ENCODE measurements around the gene ETV1.

The ETV1 gene

GRCh38 chr7:13898957-13899670 is 90.4 kb downstream of the ETV1 start:
- Histone ChIP-seq H3K27ac (ENCODE audit: low read length) (no peak overlapping the region), H3K4me3 (ENCODE audit: low read depth in 1 of 2, low read length in 2 of 2) (no peak overlapping the region), H3K27me3 (ENCODE audit: low read depth, low read length) (no peaks in the 10 kb centered on the region), H3K36me3 (ENCODE audit: control insufficient read depth in 1 of 2, insufficient read depth in 2 of 2, low read length in 2 of 2) (no peaks in the 10 kb centered on the region), H3K4me1 (ENCODE audit: control insufficient read depth in 1 of 2, insufficient read depth in 2 of 2, low read length in 2 of 2) (no peaks in the 10 kb centered on the region), H3K9me3 (ENCODE audit: control insufficient read depth in 1 of 2, low read length in 2 of 2) (no peaks in the 10 kb centered on the region)

- Histone ChIP-seq H3K9me3 (ENCODE audit: control insufficient read depth in 1 of 2, low read length in 2 of 2) (no peaks in the 10 kb centered on the region), H3K36me3 (ENCODE audit: control insufficient read depth in 1 of 2, insufficient read depth in 2 of 2, low read length in 2 of 2) (no peaks in the 10 kb centered on the region), H3K4me1 (ENCODE audit: control insufficient read depth in 1 of 2, insufficient read depth in 2 of 2, low read length in 2 of 2) (no peaks in the 10 kb centered on the region), H3K27ac (ENCODE audit: low read length) (no peak overlapping the region), H3K27me3 (ENCODE audit: low read depth, low read length) (no peaks in the 10 kb centered on the region), H3K4me3 (ENCODE audit: low read depth in 1 of 2, low read length in 2 of 2) (no peak overlapping the region)
These were observed 91.6 kb downstream of the ETV1 start for GRCh38 chr7:13897819-13898218.

GRCh38 chr7:13894954-13895353 is 94.5 kb downstream of the ETV1 start:
- no peaks in the 10 kb centered on the region for H3K36me3 ChIP-seq (ENCODE audit: control insufficient read depth in 1 of 2, insufficient read depth in 2 of 2, low read length in 2 of 2)
- no peak overlapping the region for H3K27ac ChIP-seq (ENCODE audit: low read length)
- no peaks in the 10 kb centered on the region for H3K9me3 ChIP-seq (ENCODE audit: control insufficient read depth in 1 of 2, low read length in 2 of 2)
- H3K27me3 ChIP-seq (ENCODE audit: low read depth, low read length) = no peaks in the 10 kb centered on the region
- H3K4me3 ChIP-seq (ENCODE audit: low read depth in 1 of 2, low read length in 2 of 2) = no peak overlapping the region
- H3K4me1 ChIP-seq (ENCODE audit: control insufficient read depth in 1 of 2, insufficient read depth in 2 of 2, low read length in 2 of 2) = no peaks in the 10 kb centered on the region

- Histone ChIP-seq H3K27ac (ENCODE audit: low read length) (no peak overlapping the region), H3K4me3 (ENCODE audit: low read depth in 1 of 2, low read length in 2 of 2) (no peak overlapping the region), H3K9me3 (ENCODE audit: control insufficient read depth in 1 of 2, low read length in 2 of 2) (no peaks in the 10 kb centered on the region), H3K36me3 (ENCODE audit: control insufficient read depth in 1 of 2, insufficient read depth in 2 of 2, low read length in 2 of 2) (no peaks in the 10 kb centered on the region), H3K27me3 (ENCODE audit: low read depth, low read length) (no peaks in the 10 kb centered on the region), H3K4me1 (ENCODE audit: control insufficient read depth in 1 of 2, insufficient read depth in 2 of 2, low read length in 2 of 2) (no peaks in the 10 kb centered on the region)
These were observed 95.1 kb downstream of the ETV1 start for GRCh38 chr7:13894377-13894776.

- no peaks in the 10 kb centered on the region for H3K36me3 ChIP-seq (ENCODE audit: control insufficient read depth in 1 of 2, insufficient read depth in 2 of 2, low read length in 2 of 2)
- H3K27ac ChIP-seq (ENCODE audit: low read length) = no peak overlapping the region
- no peaks in the 10 kb centered on the region for H3K9me3 ChIP-seq (ENCODE audit: control insufficient read depth in 1 of 2, low read length in 2 of 2)
- H3K27me3 ChIP-seq (ENCODE audit: low read depth, low read length) = no peaks in the 10 kb centered on the region
- no peak overlapping the region for H3K4me3 ChIP-seq (ENCODE audit: low read depth in 1 of 2, low read length in 2 of 2)
- H3K4me1 ChIP-seq (ENCODE audit: control insufficient read depth in 1 of 2, insufficient read depth in 2 of 2, low read length in 2 of 2) = no peaks in the 10 kb centered on the region
These were observed 98.7 kb downstream of the ETV1 start for GRCh38 chr7:13890793-13891192.

GRCh38 chr7:13886356-13886755 is 103.1 kb downstream of the ETV1 start:
- no peaks in the 10 kb centered on the region for H3K9me3 ChIP-seq (ENCODE audit: control insufficient read depth in 1 of 2, low read length in 2 of 2)
- H3K27me3 ChIP-seq (ENCODE audit: low read depth, low read length) = no peaks in the 10 kb centered on the region
- H3K4me3 ChIP-seq (ENCODE audit: low read depth in 1 of 2, low read length in 2 of 2) = no peak overlapping the region
- no peaks in the 10 kb centered on the region for H3K4me1 ChIP-seq (ENCODE audit: control insufficient read depth in 1 of 2, insufficient read depth in 2 of 2, low read length in 2 of 2)
- H3K36me3 ChIP-seq (ENCODE audit: control insufficient read depth in 1 of 2, insufficient read depth in 2 of 2, low read length in 2 of 2) = no peaks in the 10 kb centered on the region
- H3K27ac ChIP-seq (ENCODE audit: low read length) = no peak overlapping the region

GRCh38 chr7:13882051-13882450 is 107.4 kb downstream of the ETV1 start:
- no peaks in the 10 kb centered on the region for H3K36me3 ChIP-seq (ENCODE audit: control insufficient read depth in 1 of 2, insufficient read depth in 2 of 2, low read length in 2 of 2)
- no peak overlapping the region for H3K4me3 ChIP-seq (ENCODE audit: low read depth in 1 of 2, low read length in 2 of 2)
- H3K9me3 ChIP-seq (ENCODE audit: control insufficient read depth in 1 of 2, low read length in 2 of 2) = no peaks in the 10 kb centered on the region
- H3K27me3 ChIP-seq (ENCODE audit: low read depth, low read length) = no peaks in the 10 kb centered on the region
- no peak overlapping the region for H3K27ac ChIP-seq (ENCODE audit: low read length)
- H3K4me1 ChIP-seq (ENCODE audit: control insufficient read depth in 1 of 2, insufficient read depth in 2 of 2, low read length in 2 of 2) = no peaks in the 10 kb centered on the region

GRCh38 chr7:13880789-13881188 is 108.7 kb downstream of the ETV1 start:
- H3K36me3 ChIP-seq (ENCODE audit: control insufficient read depth in 1 of 2, insufficient read depth in 2 of 2, low read length in 2 of 2) = no peaks in the 10 kb centered on the region
- H3K4me3 ChIP-seq (ENCODE audit: low read depth in 1 of 2, low read length in 2 of 2) = no peak overlapping the region
- H3K27ac ChIP-seq (ENCODE audit: low read length) = no peak overlapping the region
- no peaks in the 10 kb centered on the region for H3K9me3 ChIP-seq (ENCODE audit: control insufficient read depth in 1 of 2, low read length in 2 of 2)
- H3K4me1 ChIP-seq (ENCODE audit: control insufficient read depth in 1 of 2, insufficient read depth in 2 of 2, low read length in 2 of 2) = no peaks in the 10 kb centered on the region
- H3K27me3 ChIP-seq (ENCODE audit: low read depth, low read length) = no peaks in the 10 kb centered on the region

GRCh38 chr7:13879994-13880686 is 109.3 kb downstream of the ETV1 start:
- Histone ChIP-seq H3K36me3 (ENCODE audit: control insufficient read depth in 1 of 2, insufficient read depth in 2 of 2, low read length in 2 of 2) (no peaks in the 10 kb centered on the region), H3K27me3 (ENCODE audit: low read depth, low read length) (no peaks in the 10 kb centered on the region), H3K4me1 (ENCODE audit: control insufficient read depth in 1 of 2, insufficient read depth in 2 of 2, low read length in 2 of 2) (no peaks in the 10 kb centered on the region), H3K27ac (ENCODE audit: low read length) (no peak overlapping the region), H3K9me3 (ENCODE audit: control insufficient read depth in 1 of 2, low read length in 2 of 2) (no peaks in the 10 kb centered on the region), H3K4me3 (ENCODE audit: low read depth in 1 of 2, low read length in 2 of 2) (no peak overlapping the region)

GRCh38 chr7:13879143-13879542 is 110.3 kb downstream of the ETV1 start:
- Histone ChIP-seq H3K4me1 (ENCODE audit: control insufficient read depth in 1 of 2, insufficient read depth in 2 of 2, low read length in 2 of 2) (no peaks in the 10 kb centered on the region), H3K27me3 (ENCODE audit: low read depth, low read length) (no peaks in the 10 kb centered on the region), H3K4me3 (ENCODE audit: low read depth in 1 of 2, low read length in 2 of 2) (no peak overlapping the region), H3K36me3 (ENCODE audit: control insufficient read depth in 1 of 2, insufficient read depth in 2 of 2, low read length in 2 of 2) (no peaks in the 10 kb centered on the region), H3K9me3 (ENCODE audit: control insufficient read depth in 1 of 2, low read length in 2 of 2) (no peaks in the 10 kb centered on the region), H3K27ac (ENCODE audit: low read length) (no peak overlapping the region)

- Histone ChIP-seq H3K27ac (ENCODE audit: low read length) (no peak overlapping the region), H3K4me1 (ENCODE audit: control insufficient read depth in 1 of 2, insufficient read depth in 2 of 2, low read length in 2 of 2) (no peaks in the 10 kb centered on the region), H3K27me3 (ENCODE audit: low read depth, low read length) (no peaks in the 10 kb centered on the region), H3K36me3 (ENCODE audit: control insufficient read depth in 1 of 2, insufficient read depth in 2 of 2, low read length in 2 of 2) (no peaks in the 10 kb centered on the region), H3K9me3 (ENCODE audit: control insufficient read depth in 1 of 2, low read length in 2 of 2) (no peaks in the 10 kb centered on the region), H3K4me3 (ENCODE audit: low read depth in 1 of 2, low read length in 2 of 2) (no peak overlapping the region)
These were observed 111.3 kb downstream of the ETV1 start for GRCh38 chr7:13878154-13878553.
